Testis (tissue), 3 donors: Measurements from ENCODE around the gene KCND1. TPM values are rescaled to one million over a fixed set of nuclear protein-coding genes. Genes with fewer than 3 reads are reported as not detected.

ENCODE experiments used
- DNase-seq: peaks from one replicate; pipeline ENCODE4 v3.0.0-alpha.2; 2019
- H3K27ac ChIP-seq, 2 donors: fragments of 200-600 bp; sonication (generic); one replicate each; pipeline ENCODE4 v1.5.1; 2019
- H3K27me3 ChIP-seq: fragments of 200-600 bp; sonication (generic); one replicate; pipeline ENCODE4 v1.5.1; 2019
- H3K36me3 ChIP-seq: fragments of 200-600 bp; sonication (generic); one replicate; pipeline ENCODE4 v1.5.1; 2017; ENCODE audit warnings: low read depth; ENCODE audit errors: missing control alignments
- H3K4me1 ChIP-seq: fragments of 200-600 bp; sonication (generic); one replicate; pipeline ENCODE4 v1.5.1; 2019
- H3K4me3 ChIP-seq, 2 donors: fragments of 200-600 bp; sonication (generic); one replicate each; pipeline ENCODE4 v1.5.1; 2017 to 2019
- H3K9me3 ChIP-seq: fragments of 200-600 bp; sonication (generic); one replicate; pipeline ENCODE4 v1.5.1; 2017
- CTCF ChIP-seq, 3 experiments: fragments of 450-650 bp in 2 of 3; fragments of 200-600 bp in 1 of 3; sonication (generic) in 1 of 3; IDR thresholded peaks; one replicate each; pipeline ENCODE4 v1.5.1; 2016 to 2019; ENCODE audit warnings: antibody characterized with exemption in 3 of 3, mild to moderate bottlenecking in 2 of 3, moderate library complexity in 1 of 3
- POLR2A ChIP-seq: fragments of 450-650 bp; IDR thresholded peaks from one replicate; pipeline ENCODE4 v1.6.1; 2017; ENCODE audit warnings: antibody characterized with exemption, mild to moderate bottlenecking, moderate library complexity
- WGBS, 2 donors: methylation state at CpG; one replicate each; pipeline ENCODE4 v1.1.5; 2018; 5-methylcytosine and 5-hydroxymethylcytosine counted together
- intact Hi-C: fragments of 100-400 bp; cut with DNase I; formaldehyde crosslinking; loops from one replicate; pipeline ENCODE4 v1.15.1; 2023; ENCODE audit warnings: low total_unique reads
- polyA plus RNA-seq: library from polyadenylated mRNA; stranded (reverse); fragments of 350-450 nt; fragmentation: Illumina TruSeq; extraction: RNeasy Lipid Tissue Mini Kit (QIAGEN cat#74804); gene quantifications from one replicate; pipeline ENCODE4 v1.2.3, GENCODE V29; 2014; ENCODE audit warnings: low read depth, low replicate concordance; ENCODE audit not compliant: insufficient read depth
- total RNA-seq, 2 donors: library from RNA; depleted of rRNA; stranded (reverse); fragments of >200 nt; gene quantifications; one replicate each; pipeline ENCODE4 v1.2.3, GENCODE V29; 2016

Gene KCND1
- total and polyA plus RNA-seq, 3 donors from 2014 or later, result 2.3 to 3.3 (median 2.4) TPM

GRCh38 chrX:49002091-49002935 is 30.7 kb upstream of the KCND1 start, which contains the start of gene GRIPAP1:
TSS of gene GRIPAP1 (minus strand) at chrX:49002264. CDS start at chrX:49002229, 35 bp downstream.
- H3K27me3 ChIP-seq, result no peaks in the 10 kb centered on the region
- H3K36me3 ChIP-seq, result no peaks in the 10 kb centered on the region
- H3K9me3 ChIP-seq, result no peaks in the 10 kb centered on the region
- peak within 1 kb of the TSS; percentile 61 to 73 for H3K4me3 ChIP-seq
- intact Hi-C loops, result no loop called here
- peaks cover 4% of the 10 kb centered on the region for H3K4me1 ChIP-seq
- peak in 1 of 3 experiments; percentile 1 for TF ChIP-seq CTCF (IDR thresholded peaks at IDR 0.05)
- TF ChIP-seq POLR2A, result peak; percentile 57
- H3K27ac ChIP-seq, result peak within 1 kb of the TSS; percentile 84 to 89
- WGBS, 2 donors, result 0 to 2% methylated on average over 16 to 34 of the region's 38 CpGs
- DNase-seq, result peak; percentile 78

GRCh38 chrX:49001521-49002090 is 30.0 kb upstream of the KCND1 start:
- Histone ChIP-seq H3K4me1 (peaks cover 4% of the 10 kb centered on the region), H3K9me3 (no peaks in the 10 kb centered on the region), H3K36me3 (no peaks in the 10 kb centered on the region), H3K4me3 (peak overlapping the region; percentile 61 to 73), H3K27me3 (no peaks in the 10 kb centered on the region), H3K27ac (peak overlapping the region; percentile 84 to 89)
- TF ChIP-seq POLR2A, result no peak
- no peak for TF ChIP-seq CTCF (IDR thresholded peaks at IDR 0.05)
- intact Hi-C loops, result no loop called here
- 2% methylated on average over 16 to 17 of the region's 17 CpGs for WGBS, 2 donors
- peak; percentile 65 for DNase-seq

DNA sequence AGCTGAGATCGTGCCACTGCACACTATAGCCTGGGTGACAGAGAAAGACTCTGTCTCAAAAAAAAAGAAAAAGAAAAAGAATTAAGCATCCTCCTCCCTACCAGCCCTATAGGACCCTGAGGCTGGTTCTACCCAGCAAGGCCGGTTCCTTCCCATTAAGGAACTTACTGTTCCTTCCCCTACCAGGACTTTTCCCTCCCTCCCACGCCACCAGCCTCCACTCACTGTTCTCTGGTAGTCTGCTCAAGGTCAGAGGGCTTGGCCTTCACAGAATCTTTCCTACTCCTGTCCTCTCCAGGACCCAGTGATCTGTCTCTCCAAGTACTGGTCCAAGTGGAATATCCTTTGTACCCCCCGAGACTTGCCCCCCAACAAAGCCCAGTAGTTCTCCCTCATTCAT is 29.0 kb upstream of the KCND1 start:
- no peak overlapping the region for H3K27ac ChIP-seq
- H3K9me3 ChIP-seq, result no peaks in the 10 kb centered on the region
- no peaks in the 10 kb centered on the region for H3K36me3 ChIP-seq
- no peaks in the 10 kb centered on the region for H3K27me3 ChIP-seq
- DNase-seq, result peak; percentile 53
- 45 to 53% methylated on average over 4 of the region's 4 CpGs for WGBS, 2 donors
- no peak for TF ChIP-seq CTCF (IDR thresholded peaks at IDR 0.05)
- TF ChIP-seq POLR2A, result no peak
- H3K4me3 ChIP-seq, result no peak overlapping the region
- peaks cover 4% of the 10 kb centered on the region for H3K4me1 ChIP-seq
- intact Hi-C loops, result no loop called here

DNA sequence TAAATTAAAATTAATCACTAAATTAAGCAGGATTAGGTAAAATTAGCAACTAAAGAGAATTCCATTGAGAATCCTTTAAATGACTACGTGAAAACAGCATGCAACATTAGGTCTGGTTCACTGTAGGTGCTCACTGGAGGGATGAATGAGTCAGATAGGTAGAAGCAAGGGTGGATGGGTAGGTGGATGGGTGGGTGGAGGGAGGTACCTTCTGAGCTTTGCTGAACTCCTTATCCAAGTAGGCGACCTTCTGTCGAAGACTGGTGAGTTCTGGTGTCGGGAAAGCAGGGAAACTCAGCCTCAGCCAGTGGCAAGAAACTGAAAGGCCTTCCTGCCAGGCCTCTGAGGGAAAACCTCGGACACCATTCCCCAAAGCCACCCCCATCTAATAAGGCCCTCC is 27.4 kb upstream of the KCND1 start:
- TF ChIP-seq CTCF (IDR thresholded peaks at IDR 0.05) (no peak), POLR2A (no peak)
- H3K4me1 ChIP-seq, result peaks cover 4% of the 10 kb centered on the region
- WGBS, 2 donors, result 91 to 100% methylated on average over 1 to 5 of the region's 5 CpGs
- no peaks in the 10 kb centered on the region for H3K36me3 ChIP-seq
- H3K9me3 ChIP-seq, result no peaks in the 10 kb centered on the region
- DNase-seq, result no peak
- H3K27ac ChIP-seq, result no peak overlapping the region
- intact Hi-C loops, result no loop called here
- H3K27me3 ChIP-seq, result no peaks in the 10 kb centered on the region
- no peak overlapping the region for H3K4me3 ChIP-seq
